HL-60 (cell line): ENCODE results near the gene PKD2.

ENCODE experiments used
- CTCF ChIP-seq: IDR thresholded peaks from one replicate; pipeline ENCODE4 v1.5.1; 2011; ENCODE audit warnings: low read length, control low read depth, inconsistent platforms; ENCODE audit not compliant: insufficient read depth
- POLR2AphosphoS5 ChIP-seq: IDR thresholded peaks from 2 replicates; pipeline ENCODE4 v1.6.1; 2012; ENCODE audit warnings: low read depth

- TF ChIP-seq CTCF (no peak), POLR2AphosphoS5 (no peak)
Measured at GRCh38 chr4:88012647-88013046, 5.2 kb downstream of the PKD2 start.
